Ovary (tissue), 3 donors: ENCODE data around the gene FAM8A1.

Experiments used
- CTCF ChIP-seq, 3 donors: fragments of 450-650 bp in 2 of 3; fragments of 200-600 bp in 1 of 3; IDR thresholded peaks; one replicate each; pipeline versions ENCODE4 v1.5.1 to v1.8.0; 2016 to 2022; ENCODE audit warnings: antibody characterized with exemption in 3 of 3, mild to moderate bottlenecking in 1 of 3
- EP300 ChIP-seq: sonication (generic); formaldehyde crosslinking; IDR thresholded peaks from one replicate; pipeline ENCODE4 v1.6.1; 2017; ENCODE audit warnings: antibody characterized with exemption
- POLR2A ChIP-seq: fragments of 450-650 bp; IDR thresholded peaks from one replicate; pipeline ENCODE4 v1.6.1; 2017; ENCODE audit warnings: antibody characterized with exemption, mild to moderate bottlenecking, moderate library complexity
- donor health status: DM: no; HTN: no; CAD: no.

- TF ChIP-seq EP300 (no peak), CTCF (IDR thresholded peaks at IDR 0.05) (no peak), POLR2A (no peak)
Measured at GRCh38 chr6:17551383-17551958, 48.6 kb upstream of the FAM8A1 start.
